Measurements from ENCODE around the gene SLC4A5.

DNA sequence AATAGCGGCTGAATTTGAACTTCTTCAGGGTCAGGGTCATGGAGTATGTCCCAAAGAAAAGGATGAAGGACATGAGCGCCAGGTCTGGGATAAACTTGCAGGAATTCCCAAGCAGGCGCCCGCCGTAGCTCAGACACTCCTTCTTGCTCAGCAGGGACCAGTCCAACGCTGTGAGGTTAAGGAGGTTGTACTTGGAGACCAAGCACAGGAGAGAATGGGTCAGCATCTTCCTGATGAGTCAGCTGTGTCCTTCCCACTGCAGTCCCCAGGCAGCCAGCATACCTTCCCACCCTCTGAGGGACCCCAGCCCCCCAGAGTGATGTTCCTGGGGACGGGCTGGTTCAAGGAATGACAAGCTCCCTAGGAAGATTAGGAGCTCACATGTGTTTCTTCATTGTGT, 103.9 kb downstream of the SLC4A5 start:
- no peak for TF ChIP-seq POLR2A (IDR thresholded peaks at IDR 0.05)
- TF ChIP-seq, protein P1, sequence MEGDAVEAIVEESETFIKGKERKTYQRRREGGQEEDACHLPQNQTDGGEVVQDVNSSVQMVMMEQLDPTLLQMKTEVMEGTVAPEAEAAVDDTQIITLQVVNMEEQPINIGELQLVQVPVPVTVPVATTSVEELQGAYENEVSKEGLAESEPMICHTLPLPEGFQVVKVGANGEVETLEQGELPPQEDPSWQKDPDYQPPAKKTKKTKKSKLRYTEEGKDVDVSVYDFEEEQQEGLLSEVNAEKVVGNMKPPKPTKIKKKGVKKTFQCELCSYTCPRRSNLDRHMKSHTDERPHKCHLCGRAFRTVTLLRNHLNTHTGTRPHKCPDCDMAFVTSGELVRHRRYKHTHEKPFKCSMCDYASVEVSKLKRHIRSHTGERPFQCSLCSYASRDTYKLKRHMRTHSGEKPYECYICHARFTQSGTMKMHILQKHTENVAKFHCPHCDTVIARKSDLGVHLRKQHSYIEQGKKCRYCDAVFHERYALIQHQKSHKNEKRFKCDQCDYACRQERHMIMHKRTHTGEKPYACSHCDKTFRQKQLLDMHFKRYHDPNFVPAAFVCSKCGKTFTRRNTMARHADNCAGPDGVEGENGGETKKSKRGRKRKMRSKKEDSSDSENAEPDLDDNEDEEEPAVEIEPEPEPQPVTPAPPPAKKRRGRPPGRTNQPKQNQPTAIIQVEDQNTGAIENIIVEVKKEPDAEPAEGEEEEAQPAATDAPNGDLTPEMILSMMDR (IDR thresholded peaks at IDR 0.05) = no peak

All from esophagus squamous epithelium (tissue), 4 donors.